GM18951 (cell line): ENCODE measurements around the gene SMARCB1.

Experiments used
- POLR2A ChIP-seq: IDR thresholded peaks from 4 replicates; pipeline ENCODE4 v1.6.1; 2011; ENCODE audit warnings: mild to moderate bottlenecking; ENCODE audit not compliant: insufficient read length, insufficient read depth; ENCODE audit errors: extremely low read depth
- in situ Hi-C: fragments of 300-500 bp; cut with MboI; formaldehyde crosslinking; loops from one replicate; pipeline ENCODE4 v1.12.0; 2022; ENCODE audit warnings: low sequenced_read_pairs, mixed read lengths, inconsistent platforms; ENCODE audit not compliant: unreplicated experiment

Gene SMARCB1

DNA sequence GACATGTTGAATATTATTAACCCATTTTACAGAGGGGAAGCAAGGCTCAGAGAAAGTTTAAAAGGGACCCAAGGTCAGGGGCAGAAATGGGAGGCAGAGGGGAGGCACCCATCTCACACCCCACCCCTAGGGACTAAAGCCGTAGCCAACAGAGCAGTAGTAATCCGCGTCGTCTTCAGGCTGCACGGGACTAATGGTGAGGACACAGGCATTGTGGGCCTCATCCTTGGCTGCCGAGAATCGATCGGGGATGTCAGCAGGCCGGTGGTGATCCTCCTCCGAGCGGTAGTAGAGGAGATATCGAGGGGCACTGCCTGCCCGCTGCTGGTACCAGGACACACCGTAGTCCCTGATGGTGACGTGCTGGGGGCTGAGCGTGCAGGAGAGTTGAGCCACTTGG, 34.0 kb upstream of the SMARCB1 start:
- no peak for TF ChIP-seq POLR2A
- in situ Hi-C loops = no loop called here

DNA sequence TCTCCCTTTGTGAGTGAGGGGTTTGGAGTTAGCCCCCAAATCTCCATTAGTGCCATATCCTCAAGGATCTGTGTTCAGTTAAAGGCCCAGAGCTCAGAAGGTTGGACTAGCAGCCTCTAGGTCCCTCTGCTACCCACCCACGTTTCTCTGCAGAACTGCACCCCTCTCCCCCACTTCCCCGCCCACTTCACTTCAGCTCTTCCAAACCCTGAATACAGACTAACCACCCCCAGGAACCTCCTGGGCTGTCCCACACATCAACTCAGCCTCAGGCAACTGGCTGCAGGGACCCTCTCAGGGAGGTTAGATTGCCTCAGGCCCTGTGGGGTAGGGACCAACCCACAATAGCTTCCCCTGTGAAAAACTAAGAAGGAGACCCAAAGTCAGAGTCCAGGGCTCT, 33.4 kb upstream of the SMARCB1 start:
- in situ Hi-C loops = no loop called here
- TF ChIP-seq POLR2A = no peak

DNA sequence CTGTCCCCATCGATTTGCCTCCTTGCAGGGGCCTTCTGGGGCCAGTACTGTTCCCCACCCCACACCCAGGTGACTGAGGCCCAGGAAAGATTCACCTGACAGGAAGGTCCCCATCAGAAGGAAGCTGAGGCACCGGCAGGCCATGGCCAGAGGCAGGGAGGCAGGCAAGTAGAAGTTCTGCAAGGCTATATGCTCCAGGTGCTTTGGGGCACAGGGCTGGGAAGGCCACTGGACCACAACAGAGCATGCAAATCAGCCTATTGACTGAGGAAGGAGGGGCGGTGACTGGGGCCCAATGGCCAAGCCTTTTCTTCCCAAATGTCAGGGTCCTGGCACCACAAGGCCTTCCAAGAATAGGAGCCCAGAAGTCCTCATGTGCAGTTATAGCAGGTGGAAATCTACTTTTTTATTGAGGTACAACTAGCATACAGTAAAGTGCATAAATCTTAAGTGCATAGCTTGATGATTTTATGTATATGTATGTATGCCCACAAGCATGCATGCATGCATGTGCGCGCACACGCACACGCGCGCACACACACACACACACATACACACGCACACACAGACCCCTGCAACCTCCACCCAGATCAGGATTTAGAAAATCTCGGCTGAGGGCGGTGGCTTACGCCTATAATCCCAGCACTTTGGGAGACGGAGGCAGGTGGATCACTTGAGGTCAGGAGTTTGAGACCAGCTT, 32.4 kb upstream of the SMARCB1 start, which contains the start of gene VPREB3:
VPREB3 (minus strand) TSS at position 206 of the 700 bp plus-strand sequence; CDS start at position 144, 62 bp downstream.
- TF ChIP-seq POLR2A = no peak
- in situ Hi-C loops = no loop called here

DNA sequence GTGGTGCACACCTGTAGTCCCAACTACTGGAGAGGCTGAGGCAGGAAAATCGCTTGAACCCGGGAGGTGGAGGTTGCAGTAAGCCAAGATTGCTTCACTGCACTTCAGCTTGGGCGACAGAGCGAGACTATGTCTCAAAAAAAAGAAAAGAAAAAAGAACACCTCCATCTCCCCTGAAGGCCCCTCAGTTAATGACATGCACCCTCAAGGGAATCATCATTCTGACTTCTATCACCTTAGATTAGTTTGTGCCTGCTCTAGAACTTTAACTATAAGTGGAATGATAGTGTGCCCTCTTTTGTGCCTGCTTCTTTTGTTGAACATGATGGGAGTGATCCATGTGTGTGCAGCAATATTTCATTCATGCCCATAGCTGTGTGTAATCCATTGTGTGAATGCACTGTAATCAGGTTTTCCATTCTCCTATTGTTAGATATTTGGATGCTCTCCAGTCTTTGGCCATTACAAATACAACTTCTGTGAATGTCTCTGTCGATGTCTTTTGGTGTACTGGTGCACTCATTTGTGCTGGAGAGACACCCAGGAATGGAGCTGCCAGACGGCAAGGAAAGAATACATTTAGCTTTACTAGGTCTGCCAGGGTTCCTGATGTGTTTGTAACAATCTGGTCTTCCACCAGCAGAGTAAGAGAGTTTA, 31.7 kb upstream of the SMARCB1 start:
- TF ChIP-seq POLR2A = no peak
- in situ Hi-C loops = no loop called here

DNA sequence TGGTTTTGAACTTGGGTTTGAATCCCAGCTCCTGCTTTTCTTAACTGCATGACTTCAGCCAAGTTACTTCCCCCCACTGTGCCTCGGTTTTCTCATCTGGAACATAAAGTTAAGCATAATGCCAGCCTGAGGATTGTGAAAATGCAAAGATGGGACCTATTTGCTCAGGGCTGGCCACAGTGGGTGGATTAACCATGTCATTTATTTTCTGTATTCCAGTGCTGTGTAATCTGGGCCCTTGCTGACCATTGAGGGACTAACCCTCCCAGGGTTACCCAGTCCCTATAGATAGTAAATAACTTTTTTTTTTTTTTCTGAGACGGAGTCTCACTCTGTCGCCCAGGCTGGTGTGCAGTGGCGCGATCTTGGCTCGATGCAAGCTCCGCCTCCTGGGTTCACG, 31.1 kb upstream of the SMARCB1 start:
- in situ Hi-C loops = no loop called here
- no peak for TF ChIP-seq POLR2A

DNA sequence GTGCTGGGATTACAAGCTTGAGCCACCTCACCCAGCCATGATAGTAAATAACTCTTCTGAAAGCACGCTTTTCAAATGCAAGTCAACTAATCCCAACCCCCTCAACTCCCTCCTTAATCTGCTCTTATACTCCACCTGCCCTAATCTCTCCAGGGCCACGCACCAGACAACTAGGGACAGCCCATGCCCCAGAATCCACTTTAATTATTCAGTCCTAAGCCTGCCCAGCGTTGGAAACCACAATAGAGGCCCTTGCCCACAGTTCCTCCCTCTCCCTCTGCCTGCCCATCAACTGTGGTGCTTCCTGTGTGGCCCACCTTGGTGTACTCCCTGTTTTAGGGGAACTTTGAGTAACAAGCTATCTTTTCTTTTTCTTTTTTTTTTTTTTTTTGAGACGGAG, 29.9 kb upstream of the SMARCB1 start:
- TF ChIP-seq POLR2A = no peak
- in situ Hi-C loops = no loop called here

DNA sequence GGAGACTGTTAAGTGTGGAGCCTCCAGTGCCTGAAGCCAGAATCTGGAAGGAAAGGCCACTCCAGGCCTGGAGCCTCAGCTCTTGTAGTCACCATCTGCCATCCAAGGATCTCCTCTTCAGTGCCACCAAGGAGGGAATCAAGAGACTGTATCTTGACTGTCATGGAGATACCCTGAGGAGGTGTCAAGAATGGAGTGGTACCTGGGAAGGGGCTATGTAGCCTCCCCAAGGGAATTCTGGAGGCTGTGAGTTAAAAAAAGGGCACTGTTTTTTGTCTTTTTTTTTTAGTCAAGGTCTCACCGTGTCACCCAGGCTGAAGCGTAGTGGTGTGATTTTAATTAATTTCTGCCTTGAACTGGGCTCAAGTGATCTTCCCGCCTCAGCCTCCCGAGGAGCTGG, 27.2 kb upstream of the SMARCB1 start:
- in situ Hi-C loops = no loop called here
- TF ChIP-seq POLR2A = no peak

DNA sequence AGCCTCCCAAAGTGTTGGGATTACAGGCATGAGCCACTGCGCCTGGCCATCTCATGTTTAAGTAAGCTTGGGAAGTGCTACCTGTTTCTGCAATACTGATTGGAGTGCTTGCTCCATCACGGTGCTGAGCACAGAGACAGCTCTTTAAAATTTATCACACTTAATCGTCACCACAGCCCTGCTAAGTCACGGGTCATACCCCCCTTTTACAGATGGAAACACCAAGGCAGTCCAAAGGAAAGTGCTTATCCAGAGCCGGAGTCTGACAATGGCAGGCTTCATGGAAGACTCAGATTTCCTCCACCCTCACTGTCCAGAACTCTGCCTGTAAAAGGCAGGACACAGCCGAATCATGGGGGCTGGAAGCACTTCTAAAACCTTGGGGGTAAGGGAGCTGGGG, 26.7 kb upstream of the SMARCB1 start:
- no peak for TF ChIP-seq POLR2A
- in situ Hi-C loops = no loop called here

DNA sequence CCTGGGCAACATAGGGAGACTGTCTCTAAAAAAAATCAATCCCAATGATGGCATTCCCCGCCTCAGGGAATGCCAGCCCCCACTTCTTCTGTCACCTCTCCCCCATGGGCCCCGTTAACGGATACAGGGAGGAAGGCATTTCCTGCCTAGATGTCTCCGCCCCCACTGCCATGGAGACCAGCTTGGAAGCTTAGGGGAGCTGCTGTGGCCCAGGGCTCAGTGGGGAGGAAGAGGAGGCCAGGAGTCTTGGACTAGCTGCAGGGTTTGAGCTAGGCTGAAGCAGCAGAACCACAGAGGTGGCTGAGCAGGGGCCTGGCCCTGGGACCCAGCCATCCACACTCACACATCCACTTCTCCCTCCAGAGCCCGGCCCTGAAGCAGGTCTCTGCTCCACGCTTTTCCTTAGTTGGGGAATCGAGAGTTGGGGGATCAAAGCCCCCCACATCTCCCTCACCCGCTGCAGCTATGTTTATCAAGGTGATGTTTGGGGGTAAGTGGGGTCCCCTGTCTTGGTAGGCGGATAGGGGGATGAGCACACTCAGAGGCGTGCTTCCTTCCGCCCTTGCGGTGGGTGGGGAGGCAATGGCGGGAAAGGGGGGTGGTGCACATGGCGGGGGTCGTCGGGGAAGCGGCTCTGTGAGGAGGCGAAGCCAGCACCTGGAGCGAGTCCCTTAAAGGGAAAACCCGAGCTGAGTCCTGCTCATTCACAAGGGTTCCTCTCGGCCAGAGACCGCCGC, 23.8 kb upstream of the SMARCB1 start, which contains the start of gene C22orf15:
C22orf15 (plus strand) TSS at position 149 of the 737 bp plus-strand sequence; CDS start at position 466, 317 bp downstream.
- TF ChIP-seq POLR2A = peak; percentile 12
- in situ Hi-C loops = no loop called here

DNA sequence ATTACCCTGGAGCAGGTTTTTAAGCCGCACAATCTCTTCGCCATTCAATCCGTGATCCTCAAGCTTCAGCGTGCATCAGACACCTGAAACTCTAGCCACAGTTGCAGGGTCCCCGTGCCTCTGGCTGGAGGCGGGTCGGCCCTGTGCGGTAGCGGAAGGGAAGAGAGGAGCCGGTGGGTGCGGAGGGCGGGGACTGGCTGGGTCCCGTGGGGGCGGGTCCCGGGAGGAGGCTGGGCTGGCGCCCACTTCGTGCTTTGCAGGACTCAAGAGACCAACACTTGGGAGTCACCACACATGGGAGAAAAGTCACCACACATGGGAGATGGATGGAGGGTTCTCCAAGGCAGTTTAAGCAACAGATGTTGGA, 23.2 kb upstream of the SMARCB1 start:
- in situ Hi-C loops = no loop called here
- TF ChIP-seq POLR2A = peak; percentile 8

DNA sequence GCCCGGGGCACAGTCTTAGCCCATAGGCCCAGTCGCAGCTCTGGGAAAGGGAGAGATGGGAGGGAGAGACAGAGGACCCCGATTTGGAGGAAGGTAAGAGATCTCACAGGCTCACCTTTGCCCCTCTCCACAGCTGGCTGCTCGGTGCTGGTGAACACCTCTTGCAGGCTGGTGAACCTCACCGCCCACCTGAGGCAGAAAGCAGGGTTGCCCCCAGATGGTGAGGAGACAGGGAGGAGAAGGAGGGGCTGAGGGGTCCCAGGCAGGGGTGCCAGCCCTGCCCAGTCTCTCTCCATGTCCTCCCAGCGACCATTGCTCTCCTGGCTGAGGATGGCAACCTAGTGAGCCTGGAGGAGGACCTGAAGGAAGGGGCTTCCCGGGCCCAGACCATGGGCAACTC, 22.8 kb upstream of the SMARCB1 start:
- in situ Hi-C loops = no loop called here
- no peak for TF ChIP-seq POLR2A

DNA sequence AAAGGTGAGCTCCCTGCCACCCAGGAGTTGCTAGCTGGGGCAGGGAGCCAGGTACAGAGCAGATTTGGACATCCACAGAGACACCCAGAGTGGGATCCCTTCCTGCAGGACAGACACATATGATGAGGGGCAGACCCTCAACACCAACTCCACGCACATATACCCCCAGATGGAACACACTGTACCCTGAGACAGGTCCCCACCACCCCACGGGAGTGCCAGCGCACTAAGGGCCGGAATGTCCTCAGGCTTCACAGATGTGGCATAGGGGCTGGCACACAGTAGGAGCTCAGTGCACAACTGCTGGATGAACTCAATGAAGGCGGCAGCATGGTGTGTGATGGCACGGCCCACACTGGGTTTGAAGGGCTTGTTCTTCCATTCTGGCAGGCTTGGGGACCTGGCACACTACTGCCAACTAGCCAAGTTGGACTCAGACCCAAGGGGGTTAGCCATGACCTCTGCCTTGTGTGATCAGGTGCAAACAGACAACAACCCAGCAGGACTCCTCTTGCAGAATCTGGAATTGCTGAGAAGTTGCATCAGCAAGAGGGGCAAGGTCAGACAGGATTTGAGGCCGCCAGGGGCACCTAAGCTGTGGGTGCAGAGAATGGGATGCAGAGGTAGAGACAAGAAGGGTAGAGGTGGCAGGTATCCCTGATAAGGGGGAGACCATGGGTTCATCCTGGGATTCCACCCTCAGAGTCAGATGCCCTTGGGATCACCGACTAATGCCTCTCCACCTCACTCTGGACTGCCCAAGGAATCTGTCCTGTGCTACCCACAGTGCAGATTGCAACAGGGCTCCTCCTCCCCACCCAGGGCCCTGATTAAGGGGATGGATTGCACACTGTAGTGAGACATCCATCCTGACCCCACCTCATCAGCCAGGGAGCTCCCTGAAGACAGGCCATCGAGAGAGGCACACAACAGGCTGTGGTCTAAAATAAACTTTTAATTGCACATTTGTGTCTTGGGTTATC, 21.6 kb upstream of the SMARCB1 start:
- TF ChIP-seq POLR2A = no peak
- in situ Hi-C loops = no loop called here

DNA sequence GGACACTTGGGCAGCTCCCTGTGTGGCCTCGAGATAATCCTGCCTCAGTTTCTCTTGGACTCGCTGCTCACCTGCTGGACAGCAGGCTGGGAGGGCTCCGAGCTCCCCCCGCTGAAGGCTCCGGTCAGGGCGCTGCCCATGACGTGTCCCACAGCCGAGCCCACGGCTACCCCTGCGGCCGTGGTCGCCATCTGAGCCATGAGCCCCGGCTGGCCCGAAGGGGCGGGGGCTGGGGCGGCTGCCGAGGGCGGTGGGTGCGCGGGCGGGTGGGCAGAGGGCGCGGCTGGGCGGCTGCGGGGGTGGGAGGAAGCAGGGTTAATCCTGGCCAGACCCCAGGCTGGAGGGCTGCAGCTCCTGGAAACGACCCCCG, 19.5 kb upstream of the SMARCB1 start:
- in situ Hi-C loops = no loop called here
- TF ChIP-seq POLR2A = no peak
